Measurements from ENCODE around the gene POLR2H. TPM values are rescaled to one million over a fixed set of nuclear protein-coding genes. Genes with fewer than 3 reads are reported as not detected.
A peak's percentile ranks its signal among the peaks of the same experiment; 100 is the strongest.

Gene POLR2H
- total and polyA plus RNA-seq, 2 experiments from 2014 or later, result 66.3 to 81.2 TPM

DNA sequence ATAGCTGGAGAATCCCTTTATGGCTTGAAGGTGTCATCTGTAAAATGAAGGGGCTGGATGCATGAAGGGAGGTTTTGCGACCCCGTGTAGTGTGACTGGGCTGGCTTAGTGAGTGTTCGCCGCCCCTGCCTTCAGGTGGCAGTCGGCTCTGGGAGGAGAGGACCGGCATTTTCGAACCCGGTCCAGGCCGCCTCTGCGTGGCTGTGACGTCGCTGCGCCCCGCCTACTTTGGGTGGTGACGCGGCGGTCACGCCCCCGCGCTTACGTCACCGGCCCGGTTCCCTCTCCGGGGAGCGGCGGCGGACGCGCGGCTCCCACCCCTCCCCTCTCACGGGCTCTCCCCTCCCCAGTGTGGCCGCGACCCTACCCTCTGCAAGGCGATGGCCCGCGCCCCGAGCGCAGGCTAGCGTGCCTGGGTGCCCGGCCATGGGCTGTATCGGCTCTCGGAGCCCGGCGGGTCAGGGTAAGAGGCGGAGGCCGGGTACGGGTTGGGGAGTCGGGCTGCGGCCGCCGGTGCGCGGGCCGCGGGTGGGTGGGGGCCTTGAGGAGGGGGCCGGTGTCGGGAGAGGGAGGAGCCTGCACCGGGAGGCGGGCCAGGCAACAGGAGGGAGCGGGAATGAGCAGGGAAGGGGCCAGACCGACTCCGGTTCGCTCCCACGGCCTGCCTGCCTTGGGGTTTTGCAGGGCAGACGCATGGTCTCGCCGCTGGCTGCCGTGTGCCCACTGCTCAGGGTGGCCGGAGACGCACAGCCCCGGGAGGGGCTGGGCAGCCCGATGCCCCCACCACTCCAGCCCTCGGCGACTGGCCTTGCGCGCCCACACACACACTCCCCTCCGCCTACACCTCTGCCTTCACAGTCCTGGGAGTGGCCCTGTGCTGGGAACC lies 25.6 kb upstream of the POLR2H start:
- peaks cover 67% of the 10 kb centered on the region for H3F3A ChIP-seq (ENCODE audit: insufficient read depth)
- peak overlapping the region; percentile 88 for H3K9ac ChIP-seq
- peaks cover 76% of the 10 kb centered on the region for H3K4me1 ChIP-seq (ENCODE audit: insufficient read depth)
- H2AFZ ChIP-seq, result no peak overlapping the region
- peaks cover 72% of the 10 kb centered on the region for H3K79me2 ChIP-seq (ENCODE audit: insufficient read depth)
- peak; percentile 89 for DNase-seq
- in situ Hi-C loops (cut with MboI), result no loop called here
- peaks cover 33% of the 10 kb centered on the region for H3K36me3 ChIP-seq (ENCODE audit: low read depth)
- H4K20me1 ChIP-seq (ENCODE audit: insufficient read depth), result peaks cover 8% of the 10 kb centered on the region; the same call in 1 of the 2 replicates
- H3K27ac ChIP-seq, result peak overlapping the region; percentile 94
- TF ChIP-seq EZH2 (IDR thresholded peaks at IDR 0.05; ENCODE audit: insufficient read depth, poor library complexity, severe bottlenecking), result no peak
- no peak for TF ChIP-seq EZH2phosphoT487 (IDR thresholded peaks at IDR 0.05; ENCODE audit: insufficient read depth, low read depth)
- peak overlapping the region; percentile 82 for H3K4me2 ChIP-seq (ENCODE audit: unreplicated experiment)
- WGBS, 2 experiments (ENCODE audit: low coverage in 1 of 2, low lambda C conversion rate in 2 of 2, missing lambda C conversion rate in 2 of 2), result 2 to 3% methylated on average over 30 to 51 of the region's 77 CpGs
- no peaks in the 10 kb centered on the region for H3K9me2 ChIP-seq (ENCODE audit: insufficient read depth)
- H3K4me3 ChIP-seq, result peak overlapping the region; percentile 72
- H3K27me3 ChIP-seq (replicated peaks; ENCODE audit: insufficient read depth), result no peaks in the 10 kb centered on the region
- H3K9me3 ChIP-seq (ENCODE audit: low read depth), result no peaks in the 10 kb centered on the region

DNA sequence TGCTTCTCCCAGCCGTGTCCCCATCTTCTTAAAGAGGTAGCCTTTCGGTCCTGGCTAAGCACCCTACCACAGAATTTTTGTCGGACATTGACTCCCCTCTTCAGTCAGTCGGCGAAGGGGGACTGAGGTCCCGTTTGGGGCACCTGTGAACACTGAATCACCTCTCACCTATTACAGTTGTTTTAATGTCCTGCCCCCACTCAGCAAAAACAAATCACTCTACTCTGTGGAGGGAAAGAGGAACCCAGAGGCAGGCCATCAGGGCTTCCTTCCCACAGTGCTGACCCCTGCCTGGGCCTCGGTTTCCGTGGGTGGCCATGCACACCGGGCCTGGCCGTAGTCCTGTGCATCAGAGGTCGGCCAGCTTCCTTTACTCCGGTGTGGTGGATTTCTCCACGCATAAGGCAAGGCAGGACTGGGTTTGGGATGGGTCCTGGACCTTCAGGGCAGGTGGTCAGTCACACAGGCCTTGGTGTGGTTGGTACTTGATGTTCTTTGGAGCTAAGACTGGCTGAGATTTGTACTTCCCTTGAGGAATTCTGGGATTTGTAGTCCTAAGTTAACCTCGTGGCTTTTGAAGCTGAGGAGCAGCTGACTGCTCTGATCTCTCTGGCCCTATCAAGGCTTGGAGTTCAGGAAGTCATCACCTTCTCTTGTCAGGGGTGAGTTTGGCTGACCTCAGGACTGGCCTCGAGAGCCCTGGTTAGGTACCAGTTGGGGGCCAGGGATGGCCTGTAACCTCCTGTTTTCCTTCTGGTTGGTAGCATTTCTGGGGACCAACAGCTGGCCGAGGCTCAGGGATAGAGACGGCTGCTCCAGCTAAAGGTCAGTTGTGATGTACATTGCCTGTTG lies 24.7 kb upstream of the POLR2H start:
- peak overlapping the region; percentile 88 for H3K9ac ChIP-seq
- no peaks in the 10 kb centered on the region for H3K9me2 ChIP-seq (ENCODE audit: insufficient read depth)
- H3K27me3 ChIP-seq (replicated peaks; ENCODE audit: insufficient read depth), result no peaks in the 10 kb centered on the region
- H3F3A ChIP-seq (ENCODE audit: insufficient read depth), result peaks cover 59% of the 10 kb centered on the region
- H3K9me3 ChIP-seq (ENCODE audit: low read depth), result no peaks in the 10 kb centered on the region
- peak overlapping the region; percentile 82 for H3K4me2 ChIP-seq (ENCODE audit: unreplicated experiment)
- DNase-seq, result peak; percentile 78
- peaks cover 73% of the 10 kb centered on the region for H3K4me1 ChIP-seq (ENCODE audit: insufficient read depth)
- in situ Hi-C loops (cut with MboI), result no loop called here
- H3K27ac ChIP-seq, result peak overlapping the region; percentile 94
- no peak for TF ChIP-seq EZH2 (IDR thresholded peaks at IDR 0.05; ENCODE audit: insufficient read depth, poor library complexity, severe bottlenecking)
- TF ChIP-seq EZH2phosphoT487 (IDR thresholded peaks at IDR 0.05; ENCODE audit: insufficient read depth, low read depth), result no peak
- H3K36me3 ChIP-seq (ENCODE audit: low read depth), result peaks cover 26% of the 10 kb centered on the region
- H2AFZ ChIP-seq, result peak overlapping the region; percentile 8; the same call in 1 of the 2 replicates
- peak overlapping the region; percentile 72 for H3K4me3 ChIP-seq
- peaks cover 64% of the 10 kb centered on the region for H3K79me2 ChIP-seq (ENCODE audit: insufficient read depth)
- peaks cover 5% of the 10 kb centered on the region; the same call in 1 of the 2 replicates for H4K20me1 ChIP-seq (ENCODE audit: insufficient read depth)
- WGBS, 2 experiments (ENCODE audit: low coverage in 1 of 2, low lambda C conversion rate in 2 of 2, missing lambda C conversion rate in 2 of 2), result 6 to 10% methylated on average over 17 of the region's 17 CpGs

GRCh38 chr3:184337399-184337714 lies 24.2 kb upstream of the POLR2H start, which contains the start of gene FAM131A:
Gene FAM131A (plus strand): TSS chr3:184337600. CDS start chr3:184337631, 31 bp downstream.
- Histone ChIP-seq H3K9ac (peak within 1 kb of the TSS; percentile 88), H3K36me3 (ENCODE audit: low read depth) (peaks cover 20% of the 10 kb centered on the region), H3K27ac (peak within 1 kb of the TSS; percentile 94), H3K27me3 (replicated peaks; ENCODE audit: insufficient read depth) (no peaks in the 10 kb centered on the region), H3K4me3 (peak within 1 kb of the TSS; percentile 72), H3K9me2 (ENCODE audit: insufficient read depth) (no peaks in the 10 kb centered on the region), H3K79me2 (ENCODE audit: insufficient read depth) (peaks cover 58% of the 10 kb centered on the region), H3F3A (ENCODE audit: insufficient read depth) (peaks cover 53% of the 10 kb centered on the region), H3K4me2 (ENCODE audit: unreplicated experiment) (peak within 1 kb of the TSS; percentile 82), H3K9me3 (ENCODE audit: low read depth) (no peaks in the 10 kb centered on the region), H3K4me1 (ENCODE audit: insufficient read depth) (peaks cover 67% of the 10 kb centered on the region), H2AFZ (peak within 1 kb of the TSS; percentile 8; the same call in 1 of the 2 replicates), H4K20me1 (ENCODE audit: insufficient read depth) (no peaks in the 10 kb centered on the region)
- in situ Hi-C loops (cut with MboI), result no loop called here
- peak; percentile 58 for DNase-seq
- TF ChIP-seq EZH2phosphoT487 (IDR thresholded peaks at IDR 0.05; ENCODE audit: insufficient read depth, low read depth) (no peak), EZH2 (IDR thresholded peaks at IDR 0.05; ENCODE audit: insufficient read depth, poor library complexity, severe bottlenecking) (no peak)
- WGBS, 2 experiments (ENCODE audit: low coverage in 1 of 2, low lambda C conversion rate in 2 of 2, missing lambda C conversion rate in 2 of 2), result 26 to 28% methylated on average over 6 of the region's 6 CpGs

- in situ Hi-C loops (cut with MboI), result no loop called here
- H3K4me3 ChIP-seq, result no peak overlapping the region
- no peaks in the 10 kb centered on the region for H3K9me3 ChIP-seq (ENCODE audit: low read depth)
- H4K20me1 ChIP-seq (ENCODE audit: insufficient read depth), result no peaks in the 10 kb centered on the region
- H2AFZ ChIP-seq, result no peak overlapping the region
- H3F3A ChIP-seq (ENCODE audit: insufficient read depth), result peaks cover 47% of the 10 kb centered on the region
- no peak for TF ChIP-seq EZH2 (IDR thresholded peaks at IDR 0.05; ENCODE audit: insufficient read depth, poor library complexity, severe bottlenecking)
- peak overlapping the region; percentile 88; the same call in 1 of the 2 replicates for H3K9ac ChIP-seq
- no peaks in the 10 kb centered on the region for H3K9me2 ChIP-seq (ENCODE audit: insufficient read depth)
- H3K4me1 ChIP-seq (ENCODE audit: insufficient read depth), result peaks cover 61% of the 10 kb centered on the region
- peak overlapping the region; percentile 13 for H3K4me2 ChIP-seq (ENCODE audit: unreplicated experiment)
- H3K27ac ChIP-seq, result peak overlapping the region; percentile 94
- WGBS, 2 experiments (ENCODE audit: low coverage in 1 of 2, low lambda C conversion rate in 2 of 2, missing lambda C conversion rate in 2 of 2), result 68 to 69% methylated on average over 7 of the region's 7 CpGs
- no peak for DNase-seq
- no peaks in the 10 kb centered on the region for H3K27me3 ChIP-seq (replicated peaks; ENCODE audit: insufficient read depth)
- peaks cover 16% of the 10 kb centered on the region for H3K36me3 ChIP-seq (ENCODE audit: low read depth)
- H3K79me2 ChIP-seq (ENCODE audit: insufficient read depth), result peaks cover 52% of the 10 kb centered on the region
Measured at GRCh38 chr3:184337981-184338380, 23.5 kb upstream of the POLR2H start.

Measured in GM23248 (cell line).